ENCODE data around the gene FAM169A.
A peak's percentile ranks its signal among the peaks of the same experiment; 100 is the strongest.
"Not testable (repeated sequence)": the region's sequence is repeated elsewhere in the genome, so short reads cannot be mapped to it uniquely, and the experiment has no call there.

FAM169A gene

DNA sequence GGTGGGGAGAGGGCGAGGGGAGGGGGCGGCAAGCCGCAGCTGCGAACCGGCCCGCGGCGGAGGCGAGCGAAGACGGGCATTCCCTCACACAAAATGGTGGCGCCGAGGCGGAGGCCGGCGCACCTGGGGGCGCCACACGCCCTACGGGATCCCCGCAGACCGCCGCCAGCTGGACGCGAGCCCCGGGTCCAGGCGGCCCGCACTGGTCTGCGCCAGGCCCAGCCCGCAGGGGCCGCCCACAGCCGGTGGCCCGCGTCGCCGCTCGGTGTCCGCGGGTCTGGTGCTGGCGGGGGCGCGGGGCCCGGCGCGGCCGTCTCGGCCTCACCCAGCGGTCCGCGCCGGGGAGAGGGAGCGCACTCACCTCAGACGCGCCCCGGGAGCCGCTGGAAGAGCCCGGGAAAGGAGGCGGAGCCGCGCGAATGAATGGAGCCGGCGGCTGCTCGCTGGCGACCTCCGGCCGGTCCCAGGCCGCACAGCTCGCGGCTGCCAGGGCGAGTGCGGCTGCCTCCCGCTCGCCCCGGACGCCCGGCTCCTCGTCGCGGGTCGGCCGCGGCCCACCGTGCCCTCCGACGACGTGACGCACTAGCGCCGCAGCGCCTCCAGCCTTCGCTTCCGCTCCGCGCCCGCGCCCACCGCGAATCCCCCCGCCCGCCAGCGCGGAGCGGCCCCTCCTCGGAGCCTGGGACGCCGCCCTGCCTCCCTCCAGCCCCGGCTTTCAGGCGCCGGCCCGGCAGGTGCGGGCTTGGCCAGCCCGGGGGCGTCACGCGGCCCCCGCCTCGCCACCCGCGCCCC, at the start of gene FAM169A:
Gene FAM169A (minus strand): TSS at position 584 of the 792 bp plus-strand sequence. CDS start 24,711 bp downstream, outside the sequence.
- peak within 1 kb of the TSS; percentile 76 for H3K4me3 ChIP-seq (ENCODE audit: low read depth, low read length)

- H3K4me3 ChIP-seq (ENCODE audit: low read depth, low read length) = no peak overlapping the region
These were observed 49.3 kb upstream of the FAM169A start for GRCh38 chr5:74915488-74915887.

- not testable (repeated sequence) for H3K4me3 ChIP-seq (ENCODE audit: low read depth, low read length)
These were observed 45.2 kb upstream of the FAM169A start for GRCh38 chr5:74911421-74911820.

- not testable (repeated sequence) for H3K4me3 ChIP-seq (ENCODE audit: low read depth, low read length)
These were observed 43.7 kb upstream of the FAM169A start for GRCh38 chr5:74909888-74910287.

- H3K4me3 ChIP-seq (ENCODE audit: low read depth, low read length) = not testable (repeated sequence)
These were observed 42.0 kb upstream of the FAM169A start for GRCh38 chr5:74908237-74908636.

DNA sequence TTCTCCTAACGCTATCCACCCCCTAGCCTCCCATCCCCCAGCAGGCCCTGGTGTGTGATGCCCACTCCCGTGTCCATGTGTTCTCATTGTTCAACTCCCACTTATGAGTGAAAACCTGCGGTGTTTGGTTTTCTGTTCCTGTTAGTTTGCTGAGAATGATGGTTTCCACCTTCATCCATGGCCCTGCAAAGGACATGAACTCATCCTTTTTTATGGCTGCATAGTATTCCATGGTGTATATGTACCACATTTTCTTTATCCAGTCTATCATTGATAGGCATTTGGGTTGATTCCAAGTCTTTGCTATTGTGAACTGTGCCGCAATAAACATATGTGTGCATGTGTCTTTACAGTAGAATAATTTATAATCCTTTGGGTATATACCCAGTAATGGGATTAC, 38.5 kb upstream of the FAM169A start:
- H3K4me3 ChIP-seq (ENCODE audit: low read depth, low read length) = not testable (repeated sequence)

DNA sequence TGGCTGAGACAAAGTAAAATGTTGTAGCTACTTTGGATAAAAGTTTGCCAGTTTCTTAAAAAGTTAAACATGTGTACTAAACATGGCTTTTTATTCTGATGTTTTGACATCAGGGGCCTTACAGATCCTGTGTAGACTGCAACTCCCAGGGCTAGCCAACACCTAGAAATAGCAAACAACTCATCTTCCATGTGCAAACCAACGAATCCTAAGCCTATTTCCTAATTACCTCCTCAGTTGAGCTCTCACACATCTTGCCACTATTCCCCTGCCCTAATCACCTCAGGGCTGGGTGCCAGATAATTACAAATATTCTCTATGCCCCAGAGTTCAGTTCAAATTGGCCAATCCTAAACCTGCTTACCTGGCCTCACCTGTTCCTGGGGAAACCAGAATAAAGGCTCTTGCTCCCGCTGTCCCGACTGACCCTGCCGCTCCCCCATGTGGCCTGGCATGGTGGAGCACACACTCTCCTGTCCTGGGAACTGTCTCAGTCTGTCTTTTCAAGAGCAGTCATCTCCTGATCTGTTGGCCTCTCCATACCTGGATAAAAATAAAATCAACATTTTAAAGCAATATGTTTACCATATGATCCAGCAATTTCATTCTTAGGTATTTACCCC, 37.1 kb upstream of the FAM169A start:
- H3K4me3 ChIP-seq (ENCODE audit: low read depth, low read length) = no peak overlapping the region

DNA sequence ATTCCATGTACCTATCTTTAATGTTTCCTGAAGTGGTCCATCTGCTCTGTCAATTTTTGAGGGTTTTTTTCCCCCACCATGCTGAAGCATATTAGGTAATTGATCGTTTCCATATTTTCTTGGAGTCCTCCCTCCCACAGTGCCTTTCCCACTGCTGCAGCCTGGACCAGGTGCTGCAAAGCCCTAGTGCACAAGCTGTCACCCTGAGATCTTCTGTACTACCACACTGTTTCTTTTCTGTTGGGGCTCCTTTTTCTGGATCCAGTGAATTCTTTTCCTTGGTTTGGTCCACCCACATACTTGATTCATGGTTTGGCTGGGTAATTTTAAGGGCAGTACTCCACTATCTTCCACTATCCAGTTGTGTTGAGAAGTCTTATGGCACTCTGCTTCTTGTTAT, 30.9 kb upstream of the FAM169A start:
- no peak overlapping the region for H3K4me3 ChIP-seq (ENCODE audit: low read depth, low read length)

DNA sequence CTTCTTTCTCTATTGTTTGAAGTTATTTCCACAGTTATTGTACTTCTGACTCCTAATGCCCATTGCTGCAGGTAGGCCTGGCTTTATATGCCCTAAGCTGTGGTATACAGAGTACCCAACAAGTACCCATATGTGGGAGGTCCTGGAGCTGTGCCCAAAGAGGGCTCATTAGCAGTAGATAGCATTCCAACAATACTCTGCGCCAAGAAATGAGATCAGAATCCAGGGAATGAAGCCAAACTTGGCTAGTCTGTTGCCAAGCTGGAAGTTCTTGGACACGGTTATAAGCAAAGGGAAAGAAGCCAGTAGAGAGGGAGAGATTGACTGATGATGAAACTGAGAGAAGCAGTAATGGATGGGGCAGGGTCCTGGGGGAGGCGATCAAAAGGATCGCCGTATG, 29.7 kb upstream of the FAM169A start:
- H3K4me3 ChIP-seq (ENCODE audit: low read depth, low read length) = no peak overlapping the region

- H3K4me3 ChIP-seq (ENCODE audit: low read depth, low read length) = no peak overlapping the region
These were observed 28.2 kb upstream of the FAM169A start for GRCh38 chr5:74894351-74894750.

GRCh38 chr5:74892921-74893320, 26.7 kb upstream of the FAM169A start:
- H3K4me3 ChIP-seq (ENCODE audit: low read depth, low read length) = no peak overlapping the region

GRCh38 chr5:74889523-74890105, 23.4 kb upstream of the FAM169A start:
- H3K4me3 ChIP-seq (ENCODE audit: low read depth, low read length) = no peak overlapping the region

GRCh38 chr5:74888117-74888516, 21.9 kb upstream of the FAM169A start:
- no peak overlapping the region for H3K4me3 ChIP-seq (ENCODE audit: low read depth, low read length)

GRCh38 chr5:74885170-74885569, 19.0 kb upstream of the FAM169A start:
- no peak overlapping the region for H3K4me3 ChIP-seq (ENCODE audit: low read depth, low read length)

GRCh38 chr5:74882379-74883134, 16.4 kb upstream of the FAM169A start:
- not testable (repeated sequence) for H3K4me3 ChIP-seq (ENCODE audit: low read depth, low read length)

DNA sequence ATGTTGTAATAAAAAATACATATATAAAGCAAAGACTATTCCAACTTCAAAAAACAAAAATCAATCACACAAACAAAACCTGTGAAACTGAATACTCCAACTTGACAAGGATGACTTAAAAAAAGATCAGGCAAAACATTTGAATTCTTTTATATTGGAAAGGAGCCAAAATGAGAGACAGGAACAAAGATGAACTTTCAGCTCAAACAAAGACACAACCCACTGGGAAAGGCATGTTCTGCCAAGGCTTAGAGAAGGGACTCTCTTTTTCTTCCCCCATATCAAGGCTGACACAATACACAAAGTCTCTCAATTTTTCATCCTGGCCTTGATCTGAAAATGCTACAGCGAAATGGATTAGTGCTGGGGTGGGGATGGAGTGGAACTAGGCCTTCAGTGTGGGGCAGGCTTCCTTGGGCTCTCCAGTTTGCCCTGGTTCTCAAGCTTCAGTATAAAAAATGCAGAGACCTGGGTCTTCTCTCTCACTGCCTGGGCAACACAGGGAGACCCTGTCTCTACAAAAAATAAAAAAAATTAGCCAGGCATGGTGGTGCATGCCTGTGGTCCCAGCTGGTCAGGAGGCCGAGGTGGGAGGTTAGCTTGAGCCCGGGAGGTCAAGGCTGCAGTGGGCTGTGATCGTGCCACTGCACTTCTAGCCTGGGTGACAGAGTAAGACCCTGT, 11.6 kb upstream of the FAM169A start:
- H3K4me3 ChIP-seq (ENCODE audit: low read depth, low read length) = no peak overlapping the region

DNA sequence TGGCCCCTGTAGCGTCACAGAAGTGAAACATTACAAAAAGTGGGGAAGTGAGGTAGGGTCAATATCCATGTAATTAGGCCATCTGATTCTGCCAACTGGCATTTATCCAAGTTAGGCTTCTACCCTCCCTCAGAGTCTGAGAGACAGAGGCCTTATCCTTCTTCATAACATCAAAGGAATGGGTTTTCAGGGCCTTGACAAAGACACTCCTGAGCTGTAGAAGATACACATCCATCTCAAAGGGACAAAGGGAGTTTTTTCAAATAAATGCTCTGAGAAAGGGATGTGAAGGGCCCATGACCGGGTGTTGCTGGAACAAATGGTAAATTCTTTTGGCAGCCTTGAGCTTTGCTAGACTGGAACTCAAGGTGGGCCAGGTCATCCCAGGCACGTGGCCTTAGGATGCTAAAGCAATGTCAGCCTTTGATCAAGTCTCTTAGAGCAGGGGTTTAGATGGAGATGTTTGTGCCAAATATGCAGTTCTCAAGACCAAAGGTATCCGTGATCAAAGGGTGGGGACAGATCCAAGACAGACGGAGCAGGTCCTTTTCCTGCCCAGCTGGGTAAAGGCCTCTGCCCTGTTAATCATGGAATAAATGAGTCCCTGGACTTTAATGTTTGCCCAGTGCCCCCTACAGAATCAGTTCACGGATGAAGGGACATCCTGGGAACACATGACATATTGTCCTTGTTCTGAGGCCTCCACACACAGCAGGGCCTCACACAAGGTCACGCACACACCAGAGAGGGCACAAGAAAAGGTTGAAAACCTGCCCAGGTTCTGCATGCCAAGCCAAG, 10.0 kb upstream of the FAM169A start:
- no peak overlapping the region for H3K4me3 ChIP-seq (ENCODE audit: low read depth, low read length)

DNA sequence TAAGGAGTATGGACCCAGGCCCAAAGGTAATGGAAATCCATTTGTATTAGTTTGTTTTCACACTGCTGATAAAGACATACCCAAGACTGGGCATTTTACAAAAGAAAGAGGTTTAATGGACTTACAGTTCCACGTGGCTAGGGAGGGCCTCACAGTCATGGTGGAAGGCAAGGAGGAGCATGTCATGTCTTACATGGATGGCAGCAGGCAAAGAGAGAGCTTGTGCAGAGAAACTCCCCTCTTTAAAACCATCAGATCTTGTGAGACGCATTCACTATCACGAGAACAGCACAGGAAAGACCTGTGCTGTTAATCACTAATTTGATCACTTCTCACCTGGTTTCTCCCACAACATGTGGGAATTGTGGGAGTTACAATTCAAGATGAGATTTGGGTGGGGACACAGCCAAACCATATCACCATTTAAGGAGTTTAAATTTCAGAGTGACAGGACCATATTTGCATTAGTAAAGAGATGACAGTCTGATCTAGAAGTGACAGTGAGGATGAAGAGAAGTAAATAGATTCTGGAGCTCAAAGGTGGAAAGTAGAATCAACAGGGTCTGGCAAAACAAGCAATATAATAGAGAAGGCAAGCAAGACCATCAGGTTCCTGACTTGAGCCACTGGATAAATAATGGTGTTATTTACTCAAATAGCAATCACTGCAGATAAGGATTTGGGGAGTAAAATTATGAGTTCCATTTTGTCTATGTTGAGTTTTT, 7.5 kb upstream of the FAM169A start:
- H3K4me3 ChIP-seq (ENCODE audit: low read depth, low read length) = no peak overlapping the region

- H3K4me3 ChIP-seq (ENCODE audit: low read depth, low read length) = no peak overlapping the region
These were observed 4.3 kb upstream of the FAM169A start for GRCh38 chr5:74870299-74871067.

All from iPS-11a (cell line).